Neural progenitor cell (in vitro differentiated cells): ENCODE results near the gene DDX39B.

ENCODE experiments used
- EZH2phosphoT487 ChIP-seq: fragments of 200-600 bp; sonication (generic); IDR thresholded peaks from 2 replicates; pipeline ENCODE4 v1.6.1; 2017; ENCODE audit warnings: antibody characterized with exemption
- TF ChIP-seq, protein P1 (sequence below): fragments of 200-600 bp; sonication (generic); IDR thresholded peaks from 2 replicates; pipeline ENCODE4 v1.5.1; 2017; ENCODE audit warnings: antibody characterized with exemption, mild to moderate bottlenecking

DNA sequence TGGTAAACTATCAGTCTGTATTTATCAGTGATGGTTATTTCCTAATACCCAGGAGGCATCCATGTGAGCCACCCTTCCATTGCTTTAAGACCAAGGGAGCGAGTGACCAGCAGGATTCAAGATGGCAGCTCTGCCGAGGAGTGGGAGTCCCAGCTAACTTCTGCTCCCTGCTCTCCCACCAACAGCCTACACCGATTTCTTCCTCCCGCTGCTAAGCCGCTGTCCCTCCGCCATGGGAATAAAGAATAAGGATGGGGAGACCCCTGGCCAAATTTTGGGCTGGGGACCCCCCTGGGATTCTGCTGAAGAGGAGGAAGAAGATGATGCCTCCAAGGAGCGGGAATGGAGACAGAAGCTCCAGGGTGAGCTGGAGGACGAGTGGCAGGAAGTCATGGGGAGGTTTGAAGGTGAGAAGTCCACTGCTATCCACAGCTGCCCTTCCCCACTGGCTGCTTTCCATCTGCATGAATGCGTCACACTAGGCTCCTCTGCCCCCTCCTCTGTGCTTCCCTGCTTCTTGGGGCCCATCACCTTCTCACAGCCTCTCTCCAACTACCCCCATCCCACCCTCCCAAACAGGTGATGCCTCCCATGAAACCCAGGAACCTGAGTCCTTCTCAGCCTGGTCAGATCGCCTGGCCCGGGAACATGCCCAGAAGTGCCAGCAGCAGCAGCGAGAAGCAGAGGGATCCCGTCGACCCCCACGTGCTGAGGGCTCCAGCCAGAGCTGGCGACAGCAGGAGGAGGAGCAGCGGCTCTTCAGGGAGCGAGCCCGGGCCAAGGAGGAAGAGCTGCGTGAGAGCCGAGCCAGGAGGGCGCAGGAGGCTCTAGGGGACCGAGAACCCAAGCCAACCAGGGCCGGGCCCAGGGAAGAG, 15.9 kb upstream of the DDX39B start:
- TF ChIP-seq, protein P1, sequence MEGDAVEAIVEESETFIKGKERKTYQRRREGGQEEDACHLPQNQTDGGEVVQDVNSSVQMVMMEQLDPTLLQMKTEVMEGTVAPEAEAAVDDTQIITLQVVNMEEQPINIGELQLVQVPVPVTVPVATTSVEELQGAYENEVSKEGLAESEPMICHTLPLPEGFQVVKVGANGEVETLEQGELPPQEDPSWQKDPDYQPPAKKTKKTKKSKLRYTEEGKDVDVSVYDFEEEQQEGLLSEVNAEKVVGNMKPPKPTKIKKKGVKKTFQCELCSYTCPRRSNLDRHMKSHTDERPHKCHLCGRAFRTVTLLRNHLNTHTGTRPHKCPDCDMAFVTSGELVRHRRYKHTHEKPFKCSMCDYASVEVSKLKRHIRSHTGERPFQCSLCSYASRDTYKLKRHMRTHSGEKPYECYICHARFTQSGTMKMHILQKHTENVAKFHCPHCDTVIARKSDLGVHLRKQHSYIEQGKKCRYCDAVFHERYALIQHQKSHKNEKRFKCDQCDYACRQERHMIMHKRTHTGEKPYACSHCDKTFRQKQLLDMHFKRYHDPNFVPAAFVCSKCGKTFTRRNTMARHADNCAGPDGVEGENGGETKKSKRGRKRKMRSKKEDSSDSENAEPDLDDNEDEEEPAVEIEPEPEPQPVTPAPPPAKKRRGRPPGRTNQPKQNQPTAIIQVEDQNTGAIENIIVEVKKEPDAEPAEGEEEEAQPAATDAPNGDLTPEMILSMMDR = no peak
- TF ChIP-seq EZH2phosphoT487 = no peak
